UCSD-AML1 (cell line): ENCODE data around the gene LRRTM2.
"Not testable (repeated sequence)": the region's sequence is repeated elsewhere in the genome, so short reads cannot be mapped to it uniquely, and the experiment has no call there.

Experiments
- DNase-seq: peaks from one replicate; lab custom pipeline; 2025; ENCODE audit not compliant: unreplicated experiment; lab: John Stamatoyannopoulos, UW

LRRTM2 gene

GRCh38 chr5:138874771-138875551, at the start of gene LRRTM2:
Gene LRRTM2 (minus strand): TSS chr5:138875335. CDS start chr5:138874911, 424 bp downstream.
- no peak for DNase-seq

- no peak for DNase-seq
Observed at GRCh38 chr5:138922494-138922893, 47.4 kb upstream of the LRRTM2 start.

- not testable (repeated sequence) for DNase-seq
Observed at GRCh38 chr5:138921362-138921761, 46.2 kb upstream of the LRRTM2 start.

GRCh38 chr5:138920181-138920580, 45.0 kb upstream of the LRRTM2 start:
- DNase-seq: no peak

- DNase-seq: no peak
Observed at GRCh38 chr5:138918686-138919085, 43.6 kb upstream of the LRRTM2 start.

GRCh38 chr5:138914338-138914737, 39.2 kb upstream of the LRRTM2 start:
- no peak for DNase-seq

GRCh38 chr5:138913773-138914172, 38.6 kb upstream of the LRRTM2 start:
- DNase-seq: no peak

- no peak for DNase-seq
Observed at GRCh38 chr5:138912093-138912492, 37.0 kb upstream of the LRRTM2 start.

GRCh38 chr5:138911441-138911840, 36.3 kb upstream of the LRRTM2 start:
- no peak for DNase-seq

GRCh38 chr5:138910546-138911185, 35.5 kb upstream of the LRRTM2 start:
- DNase-seq: no peak

GRCh38 chr5:138909734-138910133, 34.6 kb upstream of the LRRTM2 start:
- no peak for DNase-seq

GRCh38 chr5:138905541-138905940, 30.4 kb upstream of the LRRTM2 start:
- DNase-seq: no peak

GRCh38 chr5:138903130-138903775, 28.1 kb upstream of the LRRTM2 start:
- DNase-seq: no peak

- DNase-seq: no peak
Observed at GRCh38 chr5:138901716-138902115, 26.6 kb upstream of the LRRTM2 start.

- no peak for DNase-seq
Observed at GRCh38 chr5:138900281-138900965, 25.3 kb upstream of the LRRTM2 start.

- DNase-seq: no peak
Observed at GRCh38 chr5:138898742-138899141, 23.6 kb upstream of the LRRTM2 start.

- DNase-seq: no peak
Observed at GRCh38 chr5:138898299-138898698, 23.2 kb upstream of the LRRTM2 start.

GRCh38 chr5:138895918-138896317, 20.8 kb upstream of the LRRTM2 start:
- no peak for DNase-seq

GRCh38 chr5:138890644-138891043, 15.5 kb upstream of the LRRTM2 start:
- DNase-seq: no peak

- no peak for DNase-seq
Observed at GRCh38 chr5:138889994-138890393, 14.9 kb upstream of the LRRTM2 start.

GRCh38 chr5:138884554-138884953, 9.4 kb upstream of the LRRTM2 start:
- DNase-seq: no peak
